ENCODE results near the gene INSRR.

Gene INSRR

DNA sequence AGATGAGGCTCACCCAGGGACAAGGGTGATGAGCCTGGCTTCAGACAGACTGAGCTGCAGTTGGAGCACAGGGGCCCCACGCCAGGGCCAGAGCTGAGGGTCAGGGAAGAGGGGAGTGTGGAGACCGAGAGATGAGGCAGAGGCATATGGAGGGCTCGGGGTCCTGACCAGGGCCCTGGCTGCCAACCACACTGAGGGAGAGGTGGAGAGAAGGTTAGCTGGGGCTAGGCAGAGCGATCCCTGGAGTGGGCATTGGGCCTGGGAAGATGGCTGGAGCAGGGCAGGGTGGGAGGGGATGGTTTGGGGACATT, 42.6 kb upstream of the INSRR start:
- DNase-seq: no peak
- H2AK5ac ChIP-seq (ENCODE audit: low read length): no peak overlapping the region
- H3K27ac ChIP-seq (ENCODE audit: low read depth, low read length): no peak overlapping the region
- no peak overlapping the region for H3K18ac ChIP-seq (ENCODE audit: low read length)
- no peak overlapping the region for H2BK5ac ChIP-seq (ENCODE audit: low read depth, low read length, poor library complexity)
- peaks cover 2% of the 10 kb centered on the region for H3K9me3 ChIP-seq (ENCODE audit: insufficient read depth, low read depth, low read length)
- peaks cover 18% of the 10 kb centered on the region for H3K79me1 ChIP-seq (ENCODE audit: low read length)
- H2AFZ ChIP-seq (ENCODE audit: insufficient read depth, low read length, poor library complexity): no peak overlapping the region
- no peak overlapping the region for H2BK120ac ChIP-seq (ENCODE audit: insufficient read depth, low read length, poor library complexity)
- no peak overlapping the region for H2BK12ac ChIP-seq (ENCODE audit: low read length)
- no peak overlapping the region for H4K8ac ChIP-seq (ENCODE audit: low read depth, low read length)
- H3K9ac ChIP-seq (ENCODE audit: low read length): no peak overlapping the region
- H3K23ac ChIP-seq (ENCODE audit: low read length): no peak overlapping the region
- H4K12ac ChIP-seq (ENCODE audit: low read depth, low read length): no peak overlapping the region
- H3K4ac ChIP-seq (ENCODE audit: low read depth, low read length): no peak overlapping the region
- H4K91ac ChIP-seq (ENCODE audit: low read depth, low read length): no peak overlapping the region
- WGBS (ENCODE audit: extremely low coverage, insufficient coverage, insufficient read length): no CpG with 5 or more reads among the region's 4 CpGs
- no peak overlapping the region for H3K4me2 ChIP-seq (ENCODE audit: low read length)
- no peaks in the 10 kb centered on the region for H3K27me3 ChIP-seq (ENCODE audit: insufficient read depth, low read length)
- peaks cover 7% of the 10 kb centered on the region for H3K79me2 ChIP-seq (ENCODE audit: control insufficient read depth, insufficient read depth, low read length, poor library complexity)
- H3K4me3 ChIP-seq (ENCODE audit: low read depth, low read length): no peak overlapping the region
- H3K14ac ChIP-seq (ENCODE audit: low read length): no peak overlapping the region
- peaks cover 22 to 23% of the 10 kb centered on the region in 2 experiments for H3K36me3 ChIP-seq (ENCODE audit: control insufficient read depth in 1 of 2, insufficient read depth in 2 of 2, low read length in 2 of 2)
- peaks cover 19 to 21% of the 10 kb centered on the region in 2 experiments for H3K4me1 ChIP-seq (ENCODE audit: control insufficient read depth in 1 of 2, insufficient read depth in 2 of 2, low read length in 2 of 2)

DNA sequence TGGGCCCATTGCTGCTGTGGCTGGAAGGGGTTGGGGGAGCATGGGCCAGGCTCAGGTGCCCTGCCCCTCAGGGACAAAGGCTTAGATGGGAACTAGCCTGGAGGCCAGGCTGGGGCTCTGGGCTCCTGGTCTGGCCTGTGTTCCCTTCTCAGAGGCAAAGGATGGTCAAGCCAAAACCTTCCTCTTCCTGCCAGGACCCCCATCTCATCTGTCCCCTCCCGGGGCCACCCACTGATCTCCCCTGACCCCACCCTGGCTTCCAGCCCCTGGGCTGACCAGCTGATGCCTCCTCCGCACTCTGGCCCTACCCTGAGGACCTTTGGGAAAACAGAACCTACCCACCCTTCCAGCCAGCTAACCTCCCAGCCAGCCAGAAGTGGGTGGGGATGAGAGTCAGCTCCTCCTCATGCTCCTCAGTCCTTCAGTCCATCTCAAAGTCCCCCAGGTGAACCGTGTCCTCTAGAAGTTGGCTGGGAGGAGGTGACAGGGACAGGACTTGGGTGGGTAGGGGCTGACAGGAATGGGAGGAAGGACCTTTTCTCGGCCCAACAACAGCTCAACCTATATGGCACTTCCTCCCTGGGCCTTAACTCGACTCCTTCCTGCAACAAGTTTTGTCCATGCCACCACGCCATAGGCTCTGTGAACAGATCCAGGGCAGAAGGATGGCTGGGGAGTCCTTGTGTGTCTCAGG, 42.1 kb upstream of the INSRR start:
- no peak overlapping the region for H4K12ac ChIP-seq (ENCODE audit: low read depth, low read length)
- H2BK5ac ChIP-seq (ENCODE audit: low read depth, low read length, poor library complexity): no peak overlapping the region
- no peak overlapping the region for H3K9ac ChIP-seq (ENCODE audit: low read length)
- H2BK120ac ChIP-seq (ENCODE audit: insufficient read depth, low read length, poor library complexity): no peak overlapping the region
- no peak overlapping the region for H3K4ac ChIP-seq (ENCODE audit: low read depth, low read length)
- H3K27ac ChIP-seq (ENCODE audit: low read depth, low read length): no peak overlapping the region
- no peak overlapping the region for H3K4me2 ChIP-seq (ENCODE audit: low read length)
- no peak overlapping the region for H4K91ac ChIP-seq (ENCODE audit: low read depth, low read length)
- peaks cover 23% of the 10 kb centered on the region for H3K79me1 ChIP-seq (ENCODE audit: low read length)
- DNase-seq: no peak
- no peak overlapping the region for H3K4me3 ChIP-seq (ENCODE audit: low read depth, low read length)
- H3K79me2 ChIP-seq (ENCODE audit: control insufficient read depth, insufficient read depth, low read length, poor library complexity): peaks cover 7% of the 10 kb centered on the region
- H3K14ac ChIP-seq (ENCODE audit: low read length): no peak overlapping the region
- H4K8ac ChIP-seq (ENCODE audit: low read depth, low read length): no peak overlapping the region
- no peaks in the 10 kb centered on the region for H3K27me3 ChIP-seq (ENCODE audit: insufficient read depth, low read length)
- peaks cover 24 to 26% of the 10 kb centered on the region in 2 experiments for H3K4me1 ChIP-seq (ENCODE audit: control insufficient read depth in 1 of 2, insufficient read depth in 2 of 2, low read length in 2 of 2)
- H3K18ac ChIP-seq (ENCODE audit: low read length): no peak overlapping the region
- no CpG with 5 or more reads among the region's 6 CpGs for WGBS (ENCODE audit: extremely low coverage, insufficient coverage, insufficient read length)
- no peak overlapping the region for H2BK12ac ChIP-seq (ENCODE audit: low read length)
- H2AK5ac ChIP-seq (ENCODE audit: low read length): no peak overlapping the region
- peaks cover 2% of the 10 kb centered on the region for H3K9me3 ChIP-seq (ENCODE audit: insufficient read depth, low read depth, low read length)
- no peak overlapping the region for H3K23ac ChIP-seq (ENCODE audit: low read length)
- H3K36me3 ChIP-seq (ENCODE audit: control insufficient read depth in 1 of 2, insufficient read depth in 2 of 2, low read length in 2 of 2): peaks cover 17 to 18% of the 10 kb centered on the region in 2 experiments
- H2AFZ ChIP-seq (ENCODE audit: insufficient read depth, low read length, poor library complexity): no peak overlapping the region

DNA sequence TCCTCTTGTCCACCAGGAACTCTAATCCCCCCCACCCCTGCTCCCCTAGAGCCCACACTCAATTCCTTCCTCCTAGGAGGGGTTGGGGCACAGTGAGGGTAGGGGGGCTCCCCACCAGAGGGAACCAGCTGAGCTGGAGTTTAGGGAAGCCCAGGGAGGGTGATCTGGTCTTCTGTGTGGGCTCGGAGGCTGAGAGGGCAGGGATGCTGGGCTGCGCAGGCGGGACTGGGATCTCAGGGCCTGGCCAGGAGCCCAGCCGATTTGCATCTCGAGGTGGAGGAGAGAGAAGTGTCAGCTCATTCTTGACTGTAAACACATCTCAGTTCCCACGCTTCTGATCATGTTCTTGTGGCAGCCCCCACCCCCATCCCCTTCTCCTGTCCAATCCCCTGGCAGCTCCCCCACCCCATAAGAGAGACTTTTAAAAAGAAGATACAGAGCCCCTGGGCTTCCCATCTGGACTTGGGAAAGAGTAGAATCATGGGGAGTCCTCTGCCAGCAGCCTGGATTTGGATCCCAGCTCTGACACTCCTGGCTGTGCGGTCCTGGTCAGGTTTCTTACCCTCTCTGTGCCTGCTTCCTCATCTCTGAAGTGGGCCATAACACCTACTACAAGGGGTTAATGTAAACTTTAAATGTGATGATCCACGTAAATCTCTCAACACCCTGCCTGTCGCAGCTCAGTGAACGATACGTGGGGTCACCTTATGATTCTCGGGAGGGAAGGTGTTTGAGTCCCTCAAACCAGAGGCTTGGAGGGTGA, 41.2 kb upstream of the INSRR start:
- no peak overlapping the region for H2BK5ac ChIP-seq (ENCODE audit: low read depth, low read length, poor library complexity)
- no CpG with 5 or more reads among the region's 12 CpGs for WGBS (ENCODE audit: extremely low coverage, insufficient coverage, insufficient read length)
- H3K9ac ChIP-seq (ENCODE audit: low read length): no peak overlapping the region
- no peak overlapping the region for H2BK120ac ChIP-seq (ENCODE audit: insufficient read depth, low read length, poor library complexity)
- peaks cover 8 to 10% of the 10 kb centered on the region in 2 experiments for H3K36me3 ChIP-seq (ENCODE audit: control insufficient read depth in 1 of 2, insufficient read depth in 2 of 2, low read length in 2 of 2)
- no peak overlapping the region for H2AFZ ChIP-seq (ENCODE audit: insufficient read depth, low read length, poor library complexity)
- no peak overlapping the region for H3K4me3 ChIP-seq (ENCODE audit: low read depth, low read length)
- no peak overlapping the region for H3K4ac ChIP-seq (ENCODE audit: low read depth, low read length)
- H4K91ac ChIP-seq (ENCODE audit: low read depth, low read length): no peak overlapping the region
- no peak overlapping the region for H3K27ac ChIP-seq (ENCODE audit: low read depth, low read length)
- H3K4me2 ChIP-seq (ENCODE audit: low read length): no peak overlapping the region
- H4K8ac ChIP-seq (ENCODE audit: low read depth, low read length): no peak overlapping the region
- H3K79me1 ChIP-seq (ENCODE audit: low read length): peaks cover 30% of the 10 kb centered on the region
- H3K79me2 ChIP-seq (ENCODE audit: control insufficient read depth, insufficient read depth, low read length, poor library complexity): peaks cover 9% of the 10 kb centered on the region
- H2AK5ac ChIP-seq (ENCODE audit: low read length): no peak overlapping the region
- H3K27me3 ChIP-seq (ENCODE audit: insufficient read depth, low read length): no peaks in the 10 kb centered on the region
- H3K9me3 ChIP-seq (ENCODE audit: insufficient read depth, low read depth, low read length): peaks cover 2% of the 10 kb centered on the region
- no peak overlapping the region for H2BK12ac ChIP-seq (ENCODE audit: low read length)
- H3K23ac ChIP-seq (ENCODE audit: low read length): no peak overlapping the region
- peaks cover 30 to 32% of the 10 kb centered on the region in 2 experiments for H3K4me1 ChIP-seq (ENCODE audit: control insufficient read depth in 1 of 2, insufficient read depth in 2 of 2, low read length in 2 of 2)
- no peak overlapping the region for H4K12ac ChIP-seq (ENCODE audit: low read depth, low read length)
- DNase-seq: no peak
- H3K18ac ChIP-seq (ENCODE audit: low read length): no peak overlapping the region
- H3K14ac ChIP-seq (ENCODE audit: low read length): no peak overlapping the region

GRCh38 chr1:156898971-156899664, 40.2 kb upstream of the INSRR start:
- no CpG with 5 or more reads among the region's 12 CpGs for WGBS (ENCODE audit: extremely low coverage, insufficient coverage, insufficient read length)
- Histone ChIP-seq H4K8ac (ENCODE audit: low read depth, low read length) (no peak overlapping the region), H2BK12ac (ENCODE audit: low read length) (no peak overlapping the region), H3K36me3 (ENCODE audit: control insufficient read depth in 1 of 2, insufficient read depth in 2 of 2, low read length in 2 of 2) (peaks cover 0 to 3% of the 10 kb centered on the region in 2 experiments), H3K4me3 (ENCODE audit: low read depth, low read length) (no peak overlapping the region), H2BK5ac (ENCODE audit: low read depth, low read length, poor library complexity) (no peak overlapping the region), H2BK120ac (ENCODE audit: insufficient read depth, low read length, poor library complexity) (no peak overlapping the region), H3K18ac (ENCODE audit: low read length) (no peak overlapping the region), H2AK5ac (ENCODE audit: low read length) (no peak overlapping the region), H2AFZ (ENCODE audit: insufficient read depth, low read length, poor library complexity) (no peak overlapping the region), H3K9me3 (ENCODE audit: insufficient read depth, low read depth, low read length) (peaks cover 2% of the 10 kb centered on the region), H3K79me2 (ENCODE audit: control insufficient read depth, insufficient read depth, low read length, poor library complexity) (peaks cover 12% of the 10 kb centered on the region), H3K9ac (ENCODE audit: low read length) (no peak overlapping the region), H3K27me3 (ENCODE audit: insufficient read depth, low read length) (no peaks in the 10 kb centered on the region), H3K4ac (ENCODE audit: low read depth, low read length) (no peak overlapping the region), H4K91ac (ENCODE audit: low read depth, low read length) (no peak overlapping the region), H4K12ac (ENCODE audit: low read depth, low read length) (no peak overlapping the region), H3K27ac (ENCODE audit: low read depth, low read length) (no peak overlapping the region), H3K23ac (ENCODE audit: low read length) (no peak overlapping the region), H3K79me1 (ENCODE audit: low read length) (peaks cover 38% of the 10 kb centered on the region), H3K4me1 (ENCODE audit: control insufficient read depth in 1 of 2, insufficient read depth in 2 of 2, low read length in 2 of 2) (peaks cover 40 to 42% of the 10 kb centered on the region in 2 experiments), H3K4me2 (ENCODE audit: low read length) (no peak overlapping the region), H3K14ac (ENCODE audit: low read length) (no peak overlapping the region)
- DNase-seq: no peak

Measured in trophoblast cell (in vitro differentiated cells and primary cell).